K562 (cell line): ENCODE data around the gene MYO1B. TPM values are rescaled to one million over a fixed set of nuclear protein-coding genes. Genes with fewer than 3 reads are reported as not detected.

ENCODE experiments used
- ATAC-seq: fragments of 200-7000 bp; cut with Tn5 transposase; 3 replicates; pipeline ENCODE4 v1.9.1; 2020; ENCODE audit warnings: moderate library complexity
- BruUV-seq: library from RNA; stranded (reverse); fragments of 400-500 nt; replicated peaks from 2 replicates; lab custom pipeline; 2021; lab: Mats Ljungman, UMichigan
- CTCF ChIA-PET: fragments of 300-600 bp; formaldehyde crosslinking; extraction: SDS; loops from one replicate; lab custom pipeline; 2021; ENCODE audit warnings: low intra/inter-chr PET ratio; lab: Yijun Ruan, JAX
- POLR2A ChIA-PET: fragments of 300-600, 350-650 bp; sonication (Branson Sonifier 250); formaldehyde crosslinking; extraction: SDS; loops from one replicate; lab custom pipeline; 2021; ENCODE audit warnings: antibody characterized with exemption, inconsistent platforms; lab: Yijun Ruan, JAX
- DNase-seq, 4 experiments: peaks; one replicate each; pipeline versions ENCODE4 v3.0.0 to v3.0.0-alpha.2; 2011 to 2018; ENCODE audit warnings: low spot score in 3 of 4, mixed read lengths in 3 of 4; ENCODE audit errors: extremely low read depth in 1 of 4
- FAIRE-seq: peaks from 2 replicates; lab custom pipeline; 2011; peaks lifted over from hg19 to GRCh38; lab: Jason Lieb, UNC
- H2AFZ ChIP-seq: 2 replicates; pipeline ENCODE4 v1.6.0; 2011; ENCODE audit warnings: low read depth, low read length, control low read depth, inconsistent platforms
- H3K27ac ChIP-seq: fragments of 200-600 bp; 3 replicates; pipeline ENCODE4 v1.8.0; 2011; ENCODE audit warnings: low read depth, mild to moderate bottlenecking, control low read depth, inconsistent platforms, low read length, moderate library complexity, mixed read lengths; ENCODE audit errors: extremely low read depth
- H3K27me3 ChIP-seq, 2 experiments: fragments of 300-600 bp in 1 of 2; 2 replicates in 1 of 2; 3 replicates in 1 of 2; pipeline versions ENCODE4 v1.6.0 to v1.8.0; 2011; ENCODE audit warnings: inconsistent platforms in 2 of 2, low read length in 2 of 2, mild to moderate bottlenecking in 1 of 2, mixed read lengths in 1 of 2, moderate library complexity in 1 of 2; ENCODE audit not compliant: control insufficient read depth in 2 of 2, insufficient read depth in 2 of 2
- H3K36me3 ChIP-seq: fragments of 300-600 bp; 3 replicates; pipeline ENCODE4 v1.8.0; 2011; ENCODE audit warnings: mild to moderate bottlenecking, low read length, inconsistent platforms; ENCODE audit not compliant: control insufficient read depth, insufficient read depth
- H3K4me1 ChIP-seq, 2 experiments: fragments of 200-600 bp in 1 of 2; replicated peaks in 1 of 2; 2 replicates in 1 of 2; 3 replicates in 1 of 2; pipeline versions ENCODE4 v1.5.1 to v1.8.0; 2011; ENCODE audit warnings: inconsistent platforms in 2 of 2, low read length in 2 of 2, mild to moderate bottlenecking in 1 of 2, mixed read lengths in 1 of 2, moderate library complexity in 1 of 2; ENCODE audit not compliant: control insufficient read depth in 2 of 2, insufficient read depth in 2 of 2
- H3K4me2 ChIP-seq: 2 replicates; pipeline ENCODE4 v1.6.1; 2011; ENCODE audit warnings: low read length, control low read depth, inconsistent platforms, mixed read lengths; ENCODE audit not compliant: insufficient read depth
- H3K4me3 ChIP-seq: fragments of 200-600 bp; sonication (generic), shearing (Covaris generic); 2 replicates; pipeline ENCODE4 v1.5.1; 2016; ENCODE audit warnings: control low read depth, inconsistent platforms
- H3K79me2 ChIP-seq: fragments of 200-600 bp; 3 replicates; pipeline ENCODE4 v1.8.0; 2011; ENCODE audit warnings: low read length, inconsistent platforms; ENCODE audit not compliant: control insufficient read depth, insufficient read depth
- H3K9ac ChIP-seq, 2 experiments: 2 replicates each; pipeline versions ENCODE4 v1.6.0 to v1.6.1; 2011; ENCODE audit warnings: low read depth in 2 of 2, low read length in 2 of 2, control low read depth in 1 of 2, inconsistent platforms in 1 of 2, mild to moderate bottlenecking in 1 of 2, mixed read lengths in 1 of 2; ENCODE audit not compliant: insufficient read depth in 1 of 2
- H3K9me1 ChIP-seq: one replicate; pipeline ENCODE4 v1.6.0; 2011; ENCODE audit warnings: inconsistent platforms, mild to moderate bottlenecking, low read length, moderate library complexity; ENCODE audit not compliant: control insufficient read depth, insufficient read depth
- H3K9me3 ChIP-seq: replicated peaks from 2 replicates; pipeline ENCODE4 v1.5.1; 2011; ENCODE audit warnings: low read depth, low read length, inconsistent platforms; ENCODE audit not compliant: control insufficient read depth, insufficient read depth
- H4K20me1 ChIP-seq: replicated peaks from 2 replicates; pipeline ENCODE4 v1.6.1; 2011; ENCODE audit warnings: low read length, inconsistent platforms, mixed read lengths; ENCODE audit not compliant: control insufficient read depth, insufficient read depth
- ATF1 ChIP-seq, 2 experiments: fragments of 450-650 bp in 1 of 2; IDR thresholded peaks; 2 replicates each; pipeline ENCODE4 v1.6.1; 2016; ENCODE audit warnings: missing compliant biosample characterization in 1 of 2, missing genetic modification characterization in 1 of 2
- CBX3 ChIP-seq, 2 experiments: IDR thresholded peaks; 1 replicate in 1 of 2; 2 replicates in 1 of 2; pipeline ENCODE4 v1.6.1; 2012; ENCODE audit warnings: inconsistent platforms in 2 of 2, low read length in 2 of 2, borderline replicate concordance in 1 of 2, control low read depth in 1 of 2
- HSF4 ChIP-seq: fragments of 250-450 bp; sonication (Bioruptor Pico); IDR thresholded peaks from 2 replicates; pipeline ENCODE4 v2.1.2; 2022; ENCODE audit warnings: mild to moderate bottlenecking, moderate library complexity, borderline replicate concordance
- MTA3 ChIP-seq: fragments of 450-650 bp; formaldehyde crosslinking; IDR thresholded peaks from 2 replicates; pipeline ENCODE4 v1.6.1; 2017; ENCODE audit warnings: mild to moderate bottlenecking, borderline replicate concordance
- MTF1 ChIP-seq: fragments of 250-450 bp; sonication (Bioruptor Pico); IDR thresholded peaks from 2 replicates; pipeline ENCODE4 v1.9.0; 2021; ENCODE audit warnings: moderate library complexity, mild to moderate bottlenecking, inconsistent platforms, borderline replicate concordance
- SIN3A ChIP-seq, 2 experiments: fragments of 150-350 bp in 1 of 2; IDR thresholded peaks; 2 replicates each; pipeline ENCODE4 v1.6.1; 2011 to 2016; ENCODE audit warnings: borderline replicate concordance in 2 of 2, low read depth in 2 of 2, low read length in 2 of 2, mild to moderate bottlenecking in 2 of 2, moderate library complexity in 2 of 2; ENCODE audit not compliant: control insufficient read depth in 1 of 2
- WGBS: fragments of 100-300 bp; shearing (Covaris generic); methylation state at CpG from one replicate; pipeline ENCODE4 v1.1.6; 2016; ENCODE audit warnings: low coverage, mixed read lengths; ENCODE audit not compliant: insufficient coverage; ENCODE audit errors: missing lambda C conversion rate; 5-methylcytosine and 5-hydroxymethylcytosine counted together
- in situ Hi-C: fragments of 300-500 bp; cut with MboI; formaldehyde crosslinking; loops from 4 replicates; pipeline ENCODE4 v1.15.0; 2018; ENCODE audit warnings: inconsistent platforms, mixed read lengths
- intact Hi-C: fragments of 100-400 bp; cut with micrococcal nuclease; formaldehyde crosslinking; loops from 2 replicates; pipeline ENCODE4 v1.14.2; 2022
- polyA plus RNA-seq, 8 experiments: library from polyadenylated mRNA; depleted of rRNA in 4 of 8; stranded (reverse) in 5 of 8; unstranded in 3 of 8; fragments of >200 nt; fragmentation: Nextera tagmentation in 2 of 8; fragmentation: Illumina TruSeq in 1 of 8; extraction: Ambion mirVana in 2 of 8; extraction: Trizol in 1 of 8; gene quantifications; 2 replicates each; pipeline versions ENCODE4 v1.2.1 to v1.2.3, GENCODE V29; 2011 to 2014; ENCODE audit warnings: inconsistent platforms in 1 of 8, missing spikeins in 1 of 8
- total RNA-seq, 7 experiments: library from RNA; depleted of rRNA in 6 of 7; stranded (reverse); fragments of >200 nt in 6 of 7; fragmentation: Illumina TruSeq in 2 of 7; extraction: Trizol in 2 of 7; gene quantifications; 2 replicates each; pipeline versions ENCODE4 v1.2.1 to v1.2.3, GENCODE V29; 2011 to 2021; ENCODE audit warnings: low replicate concordance in 1 of 7
- TF ChIP-seq, protein P1 (sequence below), 2 experiments: IDR thresholded peaks; 2 replicates each; pipeline ENCODE4 v1.6.1; 2011; ENCODE audit warnings: borderline replicate concordance in 1 of 2, control low read depth in 1 of 2, low read depth in 1 of 2, low read length in 1 of 2, mild to moderate bottlenecking in 1 of 2, mixed read lengths in 1 of 2, moderate library complexity in 1 of 2; ENCODE audit not compliant: insufficient read depth in 1 of 2, insufficient read length in 1 of 2, poor library complexity in 1 of 2, severe bottlenecking in 1 of 2; ENCODE audit errors: extremely low read depth in 1 of 2

MYO1B gene
- total and polyA plus RNA-seq, 9 of the 15 experiments (the other 6 are each of a cell fraction or from before 2014, with no cell fraction given) = 0.04 to 0.33 (median 0.20) TPM; not detected in 5

- ATAC-seq = no peak
- Histone ChIP-seq H3K9me1 (no peaks in the 10 kb centered on the region), H3K9me3 (no peaks in the 10 kb centered on the region), H3K9ac (no peak overlapping the region), H3K4me2 (no peak overlapping the region), H3K27me3 (no peaks in the 10 kb centered on the region; a peak in 1 of 5 replicates), H3K27ac (no peak overlapping the region), H4K20me1 (no peaks in the 10 kb centered on the region), H3K79me2 (no peaks in the 10 kb centered on the region), H3K36me3 (no peaks in the 10 kb centered on the region), H3K4me1 (no peaks in the 10 kb centered on the region), H2AFZ (no peak overlapping the region), H3K4me3 (no peak overlapping the region)
- TF ChIP-seq MTF1 (no peak), ATF1 (CRISPR knock-in tag; IDR thresholded peaks at IDR 0.05) (no peak), ATF1 (tag; IDR thresholded peaks at IDR 0.05) (no peak), HSF4 (no peak), CBX3 (IDR thresholded peaks at IDR 0.05; ENCODE audit: borderline replicate concordance in 1 of 2, low read length in 2 of 2) (no peak)
- ChIA-PET CTCF (no interaction called here), POLR2A (no interaction called here)
- whole genome bisulfite sequencing = 6% methylated on average over 2 of the region's 2 CpGs
- no peak for FAIRE-seq
- BruUV-seq = no TSS peak
- intact Hi-C loops (no loop called here), in situ Hi-C loops (no loop called here)
- no peak for DNase-seq
Measured at GRCh38 chr2:191308026-191308425, 62.8 kb downstream of the MYO1B start.

DNA sequence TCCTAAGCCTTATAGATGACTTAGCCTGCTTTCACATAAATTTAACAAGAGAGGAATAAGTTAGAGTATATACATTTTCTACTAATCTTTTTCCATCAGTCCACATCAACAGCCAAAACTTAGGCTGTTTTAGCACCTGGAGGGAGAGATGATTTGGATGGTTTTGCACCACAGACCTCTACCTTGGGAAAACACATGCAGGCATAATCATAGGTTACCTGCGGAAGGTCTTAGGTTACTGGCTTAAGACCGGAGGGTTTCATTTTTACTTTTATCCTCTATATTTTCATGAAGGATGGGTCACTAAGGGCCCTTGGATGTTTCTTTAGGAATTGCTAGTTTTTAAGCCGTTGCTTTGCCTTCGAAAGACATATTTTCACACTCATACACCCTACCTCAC is 66.0 kb downstream of the MYO1B start:
- ATAC-seq = no peak
- H3K9ac ChIP-seq = no peak overlapping the region
- in situ Hi-C loops (no loop called here), intact Hi-C loops (no loop called here)
- H3K27ac ChIP-seq = no peak overlapping the region
- no peak overlapping the region for H3K4me2 ChIP-seq
- H3K4me1 ChIP-seq = no peaks in the 10 kb centered on the region
- H3K4me3 ChIP-seq = no peak overlapping the region
- no peaks in the 10 kb centered on the region for H3K36me3 ChIP-seq
- ChIA-PET POLR2A (no interaction called here), CTCF (no interaction called here)
- DNase-seq = no peak
- no peaks in the 10 kb centered on the region for H3K79me2 ChIP-seq
- no peaks in the 10 kb centered on the region for H3K9me1 ChIP-seq
- WGBS = 1% methylated on average over 4 of the region's 4 CpGs
- no peaks in the 10 kb centered on the region for H4K20me1 ChIP-seq
- H3K27me3 ChIP-seq = no peaks in the 10 kb centered on the region; a peak in 1 of 5 replicates
- no peak for FAIRE-seq
- TF ChIP-seq MTA3 (no peak), SIN3A (IDR thresholded peaks at IDR 0.05; ENCODE audit: borderline replicate concordance in 2 of 2, control insufficient read depth in 1 of 2, low read depth in 2 of 2, low read length in 2 of 2) (no peak)
- TF ChIP-seq, protein P1, sequence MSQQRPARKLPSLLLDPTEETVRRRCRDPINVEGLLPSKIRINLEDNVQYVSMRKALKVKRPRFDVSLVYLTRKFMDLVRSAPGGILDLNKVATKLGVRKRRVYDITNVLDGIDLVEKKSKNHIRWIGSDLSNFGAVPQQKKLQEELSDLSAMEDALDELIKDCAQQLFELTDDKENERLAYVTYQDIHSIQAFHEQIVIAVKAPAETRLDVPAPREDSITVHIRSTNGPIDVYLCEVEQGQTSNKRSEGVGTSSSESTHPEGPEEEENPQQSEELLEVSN (IDR thresholded peaks at IDR 0.05; ENCODE audit: borderline replicate concordance in 1 of 2, extremely low read depth in 1 of 2, insufficient read depth in 1 of 2, insufficient read length in 1 of 2, low read depth in 1 of 2, low read length in 1 of 2, poor library complexity in 1 of 2, severe bottlenecking in 1 of 2) = no peak
- H3K9me3 ChIP-seq = no peaks in the 10 kb centered on the region
- no TSS peak for BruUV-seq
- H2AFZ ChIP-seq = no peak overlapping the region
